Neuronal stem cell (in vitro differentiated cells): ENCODE data around the gene PRKAA2.

Experiments
- DNase-seq: peaks from one replicate; pipeline ENCODE4 v3.0.0-alpha.2; 2013; ENCODE audit warnings: low spot score
- H2AFZ ChIP-seq: one replicate; pipeline ENCODE4 v1.6.1; 2013; ENCODE audit warnings: mild to moderate bottlenecking, low read length, inconsistent platforms
- H2AK5ac ChIP-seq: 2 replicates; pipeline ENCODE4 v1.6.1; 2013; ENCODE audit warnings: low read depth, mild to moderate bottlenecking, inconsistent platforms, low read length, moderate library complexity, mixed read lengths
- H2BK120ac ChIP-seq: 2 replicates; pipeline ENCODE4 v1.6.1; 2013; ENCODE audit warnings: low read depth, mild to moderate bottlenecking, inconsistent platforms, low read length, moderate library complexity, mixed read lengths
- H2BK12ac ChIP-seq: one replicate; pipeline ENCODE4 v1.6.1; 2013; ENCODE audit warnings: low read length, inconsistent platforms
- H2BK15ac ChIP-seq: 2 replicates; pipeline ENCODE4 v1.6.1; 2013; ENCODE audit warnings: mild to moderate bottlenecking, low read length, inconsistent platforms, mixed read lengths
- H2BK5ac ChIP-seq: one replicate; pipeline ENCODE4 v1.6.1; 2013; ENCODE audit warnings: inconsistent platforms, mild to moderate bottlenecking, low read length, moderate library complexity
- H3K14ac ChIP-seq: one replicate; pipeline ENCODE4 v1.6.1; 2013; ENCODE audit warnings: low read length, inconsistent platforms
- H3K18ac ChIP-seq: 2 replicates; pipeline ENCODE4 v1.6.1; 2013; ENCODE audit warnings: low read length, inconsistent platforms
- H3K23ac ChIP-seq: 2 replicates; pipeline ENCODE4 v1.6.1; 2013; ENCODE audit warnings: low read depth, mild to moderate bottlenecking, mixed read lengths, low read length, inconsistent platforms; ENCODE audit not compliant: poor library complexity
- H3K27ac ChIP-seq: replicated peaks from 3 replicates; pipeline ENCODE4 v1.5.1; 2013; ENCODE audit warnings: low read length, inconsistent platforms
- H3K27me3 ChIP-seq, 3 experiments: 2 replicates each; pipeline ENCODE4 v1.6.1; 2013; ENCODE audit warnings: low read length in 3 of 3, mild to moderate bottlenecking in 2 of 3, inconsistent platforms in 1 of 3, low read depth in 1 of 3, mixed read lengths in 1 of 3, moderate library complexity in 1 of 3; ENCODE audit not compliant: control insufficient read depth in 3 of 3, insufficient read depth in 3 of 3
- H3K36me3 ChIP-seq, 2 donors: replicated peaks in 1 of 2; 2 replicates each; pipeline ENCODE4 v1.6.1; 2013; ENCODE audit warnings: low read length in 2 of 2; ENCODE audit not compliant: control insufficient read depth in 2 of 2, insufficient read depth in 2 of 2
- H3K4ac ChIP-seq: 2 replicates; pipeline ENCODE4 v1.6.1; 2013; ENCODE audit warnings: inconsistent platforms, mild to moderate bottlenecking, low read length, moderate library complexity
- H3K4me1 ChIP-seq, 2 donors: 1 replicate in 1 of 2; 2 replicates in 1 of 2; pipeline ENCODE4 v1.6.1; 2013; ENCODE audit warnings: low read length in 2 of 2, low read depth in 1 of 2; ENCODE audit not compliant: control insufficient read depth in 2 of 2, insufficient read depth in 1 of 2
- H3K4me2 ChIP-seq: one replicate; pipeline ENCODE4 v1.6.1; 2013; ENCODE audit warnings: mild to moderate bottlenecking, low read length, inconsistent platforms; ENCODE audit not compliant: insufficient read depth, poor library complexity, severe bottlenecking
- H3K4me3 ChIP-seq, 2 donors: 2 replicates each; pipeline ENCODE4 v1.5.1; 2013; ENCODE audit warnings: low read length in 2 of 2, mild to moderate bottlenecking in 2 of 2, inconsistent platforms in 1 of 2, moderate library complexity in 1 of 2
- H3K79me1 ChIP-seq: one replicate; pipeline ENCODE4 v1.6.1; 2013; ENCODE audit warnings: low read depth, mild to moderate bottlenecking, inconsistent platforms, low read length, moderate library complexity
- H3K9ac ChIP-seq: one replicate; pipeline ENCODE4 v1.6.1; 2013; ENCODE audit warnings: mild to moderate bottlenecking, low read depth, low read length, inconsistent platforms; ENCODE audit not compliant: poor library complexity
- H3K9me3 ChIP-seq, 2 donors: replicated peaks in 1 of 2; 2 replicates each; pipeline versions ENCODE3 to v1.6.1; 2013; ENCODE audit warnings: low read length in 2 of 2, mild to moderate bottlenecking in 2 of 2, inconsistent platforms in 1 of 2, low read depth in 1 of 2, mixed read lengths in 1 of 2, moderate library complexity in 1 of 2; ENCODE audit not compliant: control insufficient read depth in 2 of 2, insufficient read depth in 1 of 2
- H4K8ac ChIP-seq: one replicate; pipeline ENCODE4 v1.6.1; 2013; ENCODE audit warnings: low read depth, mild to moderate bottlenecking, inconsistent platforms, low read length, moderate library complexity
- H4K91ac ChIP-seq: one replicate; pipeline ENCODE4 v1.6.1; 2013; ENCODE audit warnings: low read length, low read depth, mild to moderate bottlenecking, inconsistent platforms; ENCODE audit not compliant: poor library complexity
- WGBS, 2 donors: extraction: QIAGEN DNeasy Blood & Tissue Kit; methylation state at CpG; one replicate each; pipeline ENCODE4 v1.1.7; 2013; ENCODE audit warnings: missing lambda C conversion rate in 2 of 2, mixed read lengths in 1 of 2; ENCODE audit not compliant: insufficient read length in 2 of 2, insufficient replicate concordance in 1 of 2; ENCODE audit errors: extremely low coverage in 2 of 2; 5-methylcytosine and 5-hydroxymethylcytosine counted together

PRKAA2 gene

GRCh38 chr1:56663846-56664245, 18.7 kb downstream of the PRKAA2 start:
- no peaks in the 10 kb centered on the region for H3K79me1 ChIP-seq
- H4K91ac ChIP-seq, result no peak overlapping the region
- H2BK120ac ChIP-seq, result no peak overlapping the region
- WGBS, 2 donors, result no CpG with 5 or more reads among the region's 3 CpGs
- no peak overlapping the region for H2BK15ac ChIP-seq
- H3K36me3 ChIP-seq, result no peaks in the 10 kb centered on the region
- no peak for DNase-seq
- H2AK5ac ChIP-seq, result no peak overlapping the region
- H3K14ac ChIP-seq, result no peak overlapping the region
- H2AFZ ChIP-seq, result no peak overlapping the region
- H3K23ac ChIP-seq, result no peak overlapping the region
- H3K9me3 ChIP-seq, result no peaks in the 10 kb centered on the region
- H3K27me3 ChIP-seq, result no peaks in the 10 kb centered on the region
- H3K4ac ChIP-seq, result no peak overlapping the region
- H2BK5ac ChIP-seq, result no peak overlapping the region
- H3K9ac ChIP-seq, result no peak overlapping the region
- H3K4me1 ChIP-seq, result no peaks in the 10 kb centered on the region
- no peak overlapping the region for H3K18ac ChIP-seq
- no peak overlapping the region for H3K27ac ChIP-seq
- no peak overlapping the region for H4K8ac ChIP-seq
- H2BK12ac ChIP-seq, result no peak overlapping the region
- H3K4me3 ChIP-seq, result no peak overlapping the region
- H3K4me2 ChIP-seq, result no peak overlapping the region

GRCh38 chr1:56665384-56665783, 20.3 kb downstream of the PRKAA2 start:
- Histone ChIP-seq H3K4me2 (no peak overlapping the region), H2BK12ac (no peak overlapping the region), H3K27me3 (no peaks in the 10 kb centered on the region), H2BK5ac (no peak overlapping the region), H3K23ac (no peak overlapping the region), H2AK5ac (no peak overlapping the region), H3K14ac (no peak overlapping the region), H2AFZ (no peak overlapping the region), H4K8ac (no peak overlapping the region), H3K9ac (no peak overlapping the region), H3K9me3 (no peaks in the 10 kb centered on the region), H2BK15ac (no peak overlapping the region), H2BK120ac (no peak overlapping the region), H3K79me1 (no peaks in the 10 kb centered on the region), H3K27ac (no peak overlapping the region), H4K91ac (no peak overlapping the region), H3K36me3 (no peaks in the 10 kb centered on the region), H3K18ac (no peak overlapping the region), H3K4me1 (no peaks in the 10 kb centered on the region), H3K4me3 (no peak overlapping the region), H3K4ac (no peak overlapping the region)
- DNase-seq, result no peak
- WGBS, 2 donors, result no CpG with 5 or more reads among the region's 1 CpG

- Histone ChIP-seq H2BK5ac (no peak overlapping the region), H3K4me2 (no peak overlapping the region), H2BK120ac (no peak overlapping the region), H3K27me3 (no peaks in the 10 kb centered on the region), H2AK5ac (no peak overlapping the region), H3K18ac (no peak overlapping the region), H3K4me3 (no peak overlapping the region), H3K9me3 (no peaks in the 10 kb centered on the region), H3K9ac (no peak overlapping the region), H3K79me1 (no peaks in the 10 kb centered on the region), H3K4ac (no peak overlapping the region), H3K36me3 (no peaks in the 10 kb centered on the region), H2AFZ (no peak overlapping the region), H2BK15ac (no peak overlapping the region), H4K91ac (no peak overlapping the region), H3K14ac (no peak overlapping the region), H3K4me1 (no peaks in the 10 kb centered on the region), H3K27ac (no peak overlapping the region), H3K23ac (no peak overlapping the region), H2BK12ac (no peak overlapping the region), H4K8ac (no peak overlapping the region)
- no CpG with 5 or more reads among the region's 3 CpGs for WGBS, 2 donors
- no peak for DNase-seq
These were observed 21.0 kb downstream of the PRKAA2 start for GRCh38 chr1:56666112-56666608.

- Histone ChIP-seq H2BK5ac (no peak overlapping the region), H3K9me3 (no peaks in the 10 kb centered on the region), H2BK120ac (no peak overlapping the region), H3K27ac (no peak overlapping the region), H3K23ac (no peak overlapping the region), H2BK12ac (no peak overlapping the region), H3K18ac (no peak overlapping the region), H2AFZ (no peak overlapping the region), H3K79me1 (peaks cover 2% of the 10 kb centered on the region), H3K36me3 (no peaks in the 10 kb centered on the region), H3K4ac (no peak overlapping the region), H3K4me2 (no peak overlapping the region), H4K91ac (no peak overlapping the region), H3K4me1 (no peaks in the 10 kb centered on the region), H3K4me3 (no peak overlapping the region), H4K8ac (no peak overlapping the region), H3K9ac (no peak overlapping the region), H3K27me3 (no peaks in the 10 kb centered on the region), H2AK5ac (no peak overlapping the region), H2BK15ac (no peak overlapping the region), H3K14ac (no peak overlapping the region)
- no peak for DNase-seq
- no CpG with 5 or more reads among the region's 2 CpGs for WGBS, 2 donors
These were observed 25.2 kb downstream of the PRKAA2 start for GRCh38 chr1:56670350-56670749.
